Measurements from ENCODE around the gene MYH14. TPM values are rescaled to one million over a fixed set of nuclear protein-coding genes. Genes with fewer than 3 reads are reported as not detected.

MYH14 gene
- total RNA-seq, 2 experiments from 2014 or later, result not detected

GRCh38 chr19:50290011-50290410 is 86.6 kb downstream of the MYH14 start:
- CTCF ChIA-PET, result no interaction called here
- H3K27ac Mint-ChIP-seq, result no peak overlapping the region
- peaks cover 5% of the 10 kb centered on the region for H3K36me3 Mint-ChIP-seq (ENCODE audit: low read depth)
- H3K4me3 Mint-ChIP-seq, result no peak overlapping the region
- H3K27me3 Mint-ChIP-seq (ENCODE audit: low read depth), result peaks cover 38% of the 10 kb centered on the region
- no peaks in the 10 kb centered on the region for H3K4me1 Mint-ChIP-seq (ENCODE audit: low read depth)
- no peak for DNase-seq
- H3K9me3 Mint-ChIP-seq, result peaks cover 13% of the 10 kb centered on the region
- intact Hi-C loops (cut with micrococcal nuclease), result no loop called here

- intact Hi-C loops (cut with micrococcal nuclease), result no loop called here
- Mint-ChIP-seq H3K27me3 (ENCODE audit: low read depth) (peaks cover 38% of the 10 kb centered on the region), H3K9me3 (peaks cover 7% of the 10 kb centered on the region), H3K36me3 (ENCODE audit: low read depth) (peaks cover 5% of the 10 kb centered on the region), H3K4me3 (no peak overlapping the region), H3K4me1 (ENCODE audit: low read depth) (no peaks in the 10 kb centered on the region), H3K27ac (no peak overlapping the region)
- CTCF ChIA-PET, result no interaction called here
- DNase-seq, result no peak
Measured at GRCh38 chr19:50290775-50291174, 87.4 kb downstream of the MYH14 start.

GRCh38 chr19:50292216-50292827 is 88.9 kb downstream of the MYH14 start:
- no peak for DNase-seq
- Mint-ChIP-seq H3K36me3 (ENCODE audit: low read depth) (peaks cover 3% of the 10 kb centered on the region), H3K9me3 (peaks cover 1% of the 10 kb centered on the region), H3K27ac (no peak overlapping the region), H3K4me3 (no peak overlapping the region), H3K4me1 (ENCODE audit: low read depth) (no peaks in the 10 kb centered on the region), H3K27me3 (ENCODE audit: low read depth) (peaks cover 38% of the 10 kb centered on the region)
- intact Hi-C loops (cut with micrococcal nuclease), result no loop called here
- CTCF ChIA-PET, result no interaction called here

GRCh38 chr19:50293263-50294004 is 90.0 kb downstream of the MYH14 start:
- DNase-seq, result no peak
- Mint-ChIP-seq H3K4me3 (no peak overlapping the region), H3K4me1 (ENCODE audit: low read depth) (no peaks in the 10 kb centered on the region), H3K27ac (no peak overlapping the region), H3K36me3 (ENCODE audit: low read depth) (no peaks in the 10 kb centered on the region), H3K9me3 (peaks cover 1% of the 10 kb centered on the region), H3K27me3 (ENCODE audit: low read depth) (peaks cover 30% of the 10 kb centered on the region)
- CTCF ChIA-PET, result no interaction called here
- intact Hi-C loops (cut with micrococcal nuclease), result no loop called here

GRCh38 chr19:50300051-50300450 is 96.6 kb downstream of the MYH14 start:
- H3K27me3 Mint-ChIP-seq (ENCODE audit: low read depth), result peaks cover 23% of the 10 kb centered on the region
- no peaks in the 10 kb centered on the region for H3K9me3 Mint-ChIP-seq
- CTCF ChIA-PET, result no interaction called here
- H3K27ac Mint-ChIP-seq, result no peak overlapping the region
- no peak for DNase-seq
- intact Hi-C loops (cut with micrococcal nuclease), result loop anchor here (2.0 kb wide), 1 partner anchor 17 kb away; no protein-coding TSS in a partner anchor
- no peaks in the 10 kb centered on the region for H3K36me3 Mint-ChIP-seq (ENCODE audit: low read depth)
- H3K4me1 Mint-ChIP-seq (ENCODE audit: low read depth), result peaks cover 16% of the 10 kb centered on the region
- H3K4me3 Mint-ChIP-seq, result no peak overlapping the region

GRCh38 chr19:50300814-50301606 is 97.6 kb downstream of the MYH14 start:
- DNase-seq, result peak; percentile 55

GRCh38 chr19:50301607-50301971 is 98.2 kb downstream of the MYH14 start:
- intact Hi-C loops (cut with micrococcal nuclease), result loop anchor here (1.0 to 2.0 kb wide), 2 partner anchors 15 to 46 kb away; no protein-coding TSS in a partner anchor
- H3K4me3 Mint-ChIP-seq, result no peak overlapping the region
- no peak overlapping the region for H3K27ac Mint-ChIP-seq
- H3K27me3 Mint-ChIP-seq (ENCODE audit: low read depth), result peaks cover 26% of the 10 kb centered on the region
- no peak for DNase-seq
- H3K36me3 Mint-ChIP-seq (ENCODE audit: low read depth), result no peaks in the 10 kb centered on the region
- peaks cover 16% of the 10 kb centered on the region for H3K4me1 Mint-ChIP-seq (ENCODE audit: low read depth)
- CTCF ChIA-PET, result interaction anchor here (1.1 kb wide), 1 partner anchor 56 kb away, joined by 3 read pairs; no protein-coding TSS in a partner anchor
- H3K9me3 Mint-ChIP-seq, result no peaks in the 10 kb centered on the region

More at GRCh38 chr19:50300814-50301606, 97.6 kb downstream of the MYH14 start:
- CTCF ChIA-PET, result interaction anchor here (0.8 to 1.1 kb wide), 2 partner anchors 56 to 179 kb away, joined by 3 read pairs; no protein-coding TSS in a partner anchor
- H3K27me3 Mint-ChIP-seq (ENCODE audit: low read depth), result peaks cover 26% of the 10 kb centered on the region
- no peak overlapping the region for H3K4me3 Mint-ChIP-seq
- peaks cover 16% of the 10 kb centered on the region for H3K4me1 Mint-ChIP-seq (ENCODE audit: low read depth)
- H3K27ac Mint-ChIP-seq, result no peak overlapping the region
- H3K36me3 Mint-ChIP-seq (ENCODE audit: low read depth), result no peaks in the 10 kb centered on the region
- H3K9me3 Mint-ChIP-seq, result no peaks in the 10 kb centered on the region
- intact Hi-C loops (cut with micrococcal nuclease), result loop anchor here (1.0 to 2.0 kb wide), 2 partner anchors 16 to 46 kb away; no protein-coding TSS in a partner anchor

GRCh38 chr19:50303558-50303957 is 100.1 kb downstream of the MYH14 start:
- no peak overlapping the region for H3K27ac Mint-ChIP-seq
- intact Hi-C loops (cut with micrococcal nuclease), result no loop called here
- CTCF ChIA-PET, result no interaction called here
- no peak for DNase-seq
- no peaks in the 10 kb centered on the region for H3K9me3 Mint-ChIP-seq
- H3K36me3 Mint-ChIP-seq (ENCODE audit: low read depth), result no peaks in the 10 kb centered on the region
- peaks cover 39% of the 10 kb centered on the region for H3K27me3 Mint-ChIP-seq (ENCODE audit: low read depth)
- H3K4me1 Mint-ChIP-seq (ENCODE audit: low read depth), result peaks cover 16% of the 10 kb centered on the region
- H3K4me3 Mint-ChIP-seq, result no peak overlapping the region

GRCh38 chr19:50308991-50309390 is 105.6 kb downstream of the MYH14 start:
- H3K9me3 Mint-ChIP-seq, result no peaks in the 10 kb centered on the region
- CTCF ChIA-PET, result no interaction called here
- no peaks in the 10 kb centered on the region for H3K36me3 Mint-ChIP-seq (ENCODE audit: low read depth)
- intact Hi-C loops (cut with micrococcal nuclease), result no loop called here
- no peak overlapping the region for H3K4me3 Mint-ChIP-seq
- DNase-seq, result no peak
- H3K27me3 Mint-ChIP-seq (ENCODE audit: low read depth), result peaks cover 63% of the 10 kb centered on the region
- no peak overlapping the region for H3K27ac Mint-ChIP-seq
- H3K4me1 Mint-ChIP-seq (ENCODE audit: low read depth), result peaks cover 4% of the 10 kb centered on the region

GRCh38 chr19:50309396-50310125 is 106.1 kb downstream of the MYH14 start:
- intact Hi-C loops (cut with micrococcal nuclease), result no loop called here
- Mint-ChIP-seq H3K27ac (no peak overlapping the region), H3K36me3 (ENCODE audit: low read depth) (no peaks in the 10 kb centered on the region), H3K4me3 (no peak overlapping the region), H3K27me3 (ENCODE audit: low read depth) (peaks cover 67% of the 10 kb centered on the region), H3K4me1 (ENCODE audit: low read depth) (peaks cover 4% of the 10 kb centered on the region), H3K9me3 (no peaks in the 10 kb centered on the region)
- CTCF ChIA-PET, result no interaction called here
- DNase-seq, result no peak

GRCh38 chr19:50310759-50311465 is 107.5 kb downstream of the MYH14 start:
- CTCF ChIA-PET, result no interaction called here
- no peak overlapping the region for H3K4me3 Mint-ChIP-seq
- no peak overlapping the region for H3K27ac Mint-ChIP-seq
- no peaks in the 10 kb centered on the region for H3K9me3 Mint-ChIP-seq
- intact Hi-C loops (cut with micrococcal nuclease), result no loop called here
- DNase-seq, result no peak
- peaks cover 11% of the 10 kb centered on the region for H3K4me1 Mint-ChIP-seq (ENCODE audit: low read depth)
- H3K27me3 Mint-ChIP-seq (ENCODE audit: low read depth), result peaks cover 66% of the 10 kb centered on the region
- no peaks in the 10 kb centered on the region for H3K36me3 Mint-ChIP-seq (ENCODE audit: low read depth)

All from activated naive CD4-positive, alpha-beta T cell treated with anti-CD3 and anti-CD28 coated beads for 36 hours (primary cell).